ENCODE measurements around the gene SHISA4.
A peak's percentile ranks its signal among the peaks of the same experiment; 100 is the strongest.
"Not testable (repeated sequence)": the region's sequence is repeated elsewhere in the genome, so short reads cannot be mapped to it uniquely, and the experiment has no call there.

Gene SHISA4

DNA sequence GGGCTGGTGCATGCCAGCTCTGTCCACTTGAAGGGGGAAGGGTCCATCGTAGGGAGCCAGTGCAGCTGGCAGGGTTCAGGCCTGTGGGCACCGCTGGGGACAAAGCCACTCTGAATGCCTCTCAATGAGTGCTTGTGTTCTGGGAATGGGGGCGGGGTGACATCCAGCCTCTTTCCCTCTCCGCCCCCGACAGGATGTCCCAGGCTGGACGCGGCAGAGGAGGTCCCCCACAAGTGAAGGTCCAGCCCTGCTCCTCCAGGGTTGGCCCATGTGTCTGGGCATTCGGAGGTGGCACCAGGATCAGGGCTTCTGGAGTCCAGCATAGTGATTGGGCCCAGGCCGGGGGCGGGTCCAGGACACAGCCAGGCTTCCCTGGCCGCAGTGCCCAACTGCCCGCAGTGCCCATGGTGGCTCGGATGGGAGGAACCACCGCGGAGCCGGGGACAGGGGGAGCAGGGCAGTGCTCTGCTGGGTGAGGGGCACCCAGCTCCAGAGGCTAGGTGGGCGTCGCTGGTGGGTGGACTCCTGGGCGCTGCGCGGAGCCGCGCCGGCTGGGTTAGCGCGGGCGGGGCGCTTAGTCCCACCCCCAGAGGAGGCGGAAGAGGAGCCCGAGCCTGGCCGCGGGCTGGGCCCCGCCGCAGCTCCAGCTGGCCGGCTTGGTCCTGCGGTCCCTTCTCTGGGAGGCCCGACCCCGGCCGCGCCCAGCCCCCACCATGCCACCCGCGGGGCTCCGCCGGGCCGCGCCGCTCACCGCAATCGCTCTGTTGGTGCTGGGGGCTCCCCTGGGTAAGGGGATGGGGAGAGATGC lies at the start of gene SHISA4:
SHISA4 (plus strand) TSS at position 617 of the 808 bp plus-strand sequence; CDS start at position 714, 97 bp downstream.
- Histone ChIP-seq H3K36me3 (ENCODE audit: control insufficient read depth in 2 of 2, insufficient read depth in 2 of 2, low read length in 2 of 2) (no peaks in the 10 kb centered on the region), H3K4me1 (ENCODE audit: control insufficient read depth, insufficient read depth, low read length) (peaks cover 67% of the 10 kb centered on the region), H3K4me3 (ENCODE audit: low read length in 2 of 2) (peak within 1 kb of the TSS; percentile 52 to 83), H3K27ac (ENCODE audit: low read length) (peak within 1 kb of the TSS; percentile 81), H3K9ac (ENCODE audit: low read length in 2 of 2) (peak within 1 kb of the TSS; percentile 64 to 79), H3K9me3 (ENCODE audit: control insufficient read depth in 2 of 2, low read length in 2 of 2) (no peaks in the 10 kb centered on the region), H3K27me3 (ENCODE audit: control insufficient read depth in 1 of 2, insufficient read depth in 2 of 2, low read length in 2 of 2) (no peaks in the 10 kb centered on the region)

DNA sequence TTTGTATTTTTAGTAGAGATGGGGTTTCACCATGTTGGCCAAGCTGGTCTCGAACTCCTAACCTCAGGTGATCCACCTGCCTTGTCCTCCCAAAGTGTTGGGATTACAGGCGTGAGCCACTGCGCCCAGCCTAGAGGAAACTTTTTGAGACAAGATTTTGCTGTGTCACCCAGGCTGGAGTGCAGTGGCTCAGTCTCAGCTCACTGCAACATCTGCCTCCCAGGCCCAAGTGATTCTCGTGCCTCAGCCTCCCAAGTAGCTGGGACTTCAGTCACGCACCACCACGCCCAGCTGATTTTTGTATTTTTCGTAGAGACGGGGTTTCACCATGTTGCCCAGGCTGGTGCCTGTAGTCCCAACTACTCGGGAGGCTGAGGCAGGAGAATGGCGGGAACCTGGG lies 49.6 kb upstream of the SHISA4 start:
- not testable (repeated sequence) for H3K9me3 ChIP-seq (ENCODE audit: control insufficient read depth in 2 of 2, low read length in 2 of 2); H3K4me3 ChIP-seq (ENCODE audit: low read length in 2 of 2); H3K27me3 ChIP-seq (ENCODE audit: control insufficient read depth in 1 of 2, insufficient read depth in 2 of 2, low read length in 2 of 2); H3K4me1 ChIP-seq (ENCODE audit: control insufficient read depth, insufficient read depth, low read length); H3K36me3 ChIP-seq (ENCODE audit: control insufficient read depth in 2 of 2, insufficient read depth in 2 of 2, low read length in 2 of 2); H3K9ac ChIP-seq (ENCODE audit: low read length in 2 of 2); H3K27ac ChIP-seq (ENCODE audit: low read length)

DNA sequence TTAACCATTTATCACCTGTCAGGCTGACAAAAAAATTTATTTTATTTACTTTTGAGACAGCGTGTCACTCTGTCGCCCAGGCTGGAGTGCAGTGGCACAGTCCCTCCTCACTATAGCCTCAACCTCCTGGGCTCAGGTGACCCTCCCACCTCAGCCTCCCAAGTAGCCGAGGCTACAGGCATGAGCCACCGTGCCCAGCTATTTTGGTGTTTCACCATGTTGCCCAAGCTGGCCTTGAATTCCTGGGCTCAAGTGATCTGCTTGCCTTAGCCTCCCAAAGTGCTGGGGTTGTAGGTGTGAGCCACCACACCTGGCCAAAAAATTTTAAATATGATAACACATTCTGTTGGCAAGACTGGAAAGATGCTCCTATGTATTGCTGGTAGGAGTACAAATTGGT lies 48.6 kb upstream of the SHISA4 start:
- Histone ChIP-seq H3K27ac (ENCODE audit: low read length) (no peak overlapping the region), H3K36me3 (ENCODE audit: control insufficient read depth in 2 of 2, insufficient read depth in 2 of 2, low read length in 2 of 2) (no peaks in the 10 kb centered on the region), H3K9ac (ENCODE audit: low read length in 2 of 2) (no peak overlapping the region), H3K9me3 (ENCODE audit: control insufficient read depth in 2 of 2, low read length in 2 of 2) (no peaks in the 10 kb centered on the region), H3K4me3 (ENCODE audit: low read length in 2 of 2) (no peak overlapping the region), H3K27me3 (ENCODE audit: control insufficient read depth in 1 of 2, insufficient read depth in 2 of 2, low read length in 2 of 2) (no peaks in the 10 kb centered on the region), H3K4me1 (ENCODE audit: control insufficient read depth, insufficient read depth, low read length) (no peaks in the 10 kb centered on the region)

DNA sequence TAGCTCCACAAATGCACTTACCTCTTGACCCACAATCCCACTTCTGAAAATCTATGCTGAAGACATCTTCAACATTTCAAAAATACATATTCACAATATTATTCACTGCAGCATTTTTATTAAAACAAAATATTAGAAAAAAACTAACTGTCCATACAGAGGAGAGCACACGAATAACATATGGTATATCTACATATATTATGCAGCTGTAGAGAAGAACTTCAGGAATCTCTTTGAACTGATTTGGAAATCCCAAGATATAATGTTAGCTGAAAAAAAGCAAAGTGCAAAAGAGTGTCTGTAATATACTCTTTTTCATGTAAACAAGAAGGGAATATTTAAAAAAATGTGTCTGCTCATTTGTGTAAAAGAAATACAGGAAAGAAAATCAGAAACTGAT lies 48.2 kb upstream of the SHISA4 start:
- H3K36me3 ChIP-seq (ENCODE audit: control insufficient read depth in 2 of 2, insufficient read depth in 2 of 2, low read length in 2 of 2), result no peaks in the 10 kb centered on the region
- H3K27me3 ChIP-seq (ENCODE audit: control insufficient read depth in 1 of 2, insufficient read depth in 2 of 2, low read length in 2 of 2), result no peaks in the 10 kb centered on the region
- no peak overlapping the region for H3K4me3 ChIP-seq (ENCODE audit: low read length in 2 of 2)
- H3K4me1 ChIP-seq (ENCODE audit: control insufficient read depth, insufficient read depth, low read length), result no peaks in the 10 kb centered on the region
- no peak overlapping the region for H3K9ac ChIP-seq (ENCODE audit: low read length in 2 of 2)
- no peaks in the 10 kb centered on the region for H3K9me3 ChIP-seq (ENCODE audit: control insufficient read depth in 2 of 2, low read length in 2 of 2)
- no peak overlapping the region for H3K27ac ChIP-seq (ENCODE audit: low read length)

DNA sequence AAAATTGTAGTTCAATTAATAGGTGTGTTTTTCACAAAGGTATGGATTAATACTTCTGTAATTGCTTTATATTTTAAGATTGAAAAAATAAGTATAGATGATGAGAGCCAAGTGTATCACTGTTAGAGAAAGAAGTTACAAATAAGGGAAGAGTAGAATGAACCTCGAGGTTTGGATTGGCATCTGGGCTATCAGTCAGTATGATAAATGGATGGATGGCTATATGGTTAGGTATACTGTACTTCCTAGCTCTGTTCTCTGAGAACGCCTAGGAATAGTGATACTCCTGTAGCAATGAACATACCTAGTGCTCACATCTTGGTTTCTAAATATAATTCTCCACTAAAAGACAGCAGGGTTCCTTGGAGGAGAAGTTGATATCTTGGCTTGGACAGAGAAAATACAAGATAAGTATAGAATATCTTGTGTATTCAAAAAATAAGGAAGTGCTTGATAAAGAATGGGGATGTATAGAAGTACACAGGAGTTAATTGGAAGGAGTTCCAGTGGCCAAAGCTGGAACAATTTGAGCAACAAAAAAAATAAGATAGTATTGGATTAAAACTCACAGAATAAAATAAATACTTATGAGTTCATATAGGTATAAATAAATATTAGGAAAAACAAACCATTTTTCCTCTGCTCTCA lies 47.3 kb upstream of the SHISA4 start:
- Histone ChIP-seq H3K9me3 (ENCODE audit: control insufficient read depth in 2 of 2, low read length in 2 of 2) (no peaks in the 10 kb centered on the region), H3K4me3 (ENCODE audit: low read length in 2 of 2) (no peak overlapping the region), H3K4me1 (ENCODE audit: control insufficient read depth, insufficient read depth, low read length) (no peaks in the 10 kb centered on the region)

DNA sequence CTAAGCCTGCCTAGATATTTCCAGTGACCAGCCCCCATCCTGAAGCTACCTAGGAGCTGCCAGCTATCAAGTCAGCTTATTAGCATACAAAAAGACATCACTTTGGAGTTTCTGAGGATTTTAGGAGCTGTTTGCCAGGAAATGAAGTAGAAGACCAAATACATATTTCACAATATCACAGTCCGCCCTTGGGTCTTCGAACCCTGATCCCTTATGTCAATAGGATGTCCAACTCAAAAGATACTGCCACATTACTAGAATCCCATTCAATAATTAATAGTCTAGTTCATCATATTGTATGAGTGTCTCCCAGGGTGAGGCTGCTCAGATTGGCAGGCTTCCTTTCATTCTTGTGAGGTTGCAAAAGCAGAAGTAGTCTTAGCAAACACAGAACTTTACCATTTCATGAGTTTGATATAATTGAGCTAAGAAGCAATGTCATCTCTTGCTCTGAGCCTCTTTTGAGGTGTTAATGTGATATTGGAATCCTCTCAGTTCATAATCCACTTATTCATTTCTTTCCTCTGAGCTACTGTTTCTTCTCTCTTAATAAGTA lies 46.1 kb upstream of the SHISA4 start:
- Histone ChIP-seq H3K27me3 (ENCODE audit: control insufficient read depth in 1 of 2, insufficient read depth in 2 of 2, low read length in 2 of 2) (no peaks in the 10 kb centered on the region), H3K36me3 (ENCODE audit: control insufficient read depth in 2 of 2, insufficient read depth in 2 of 2, low read length in 2 of 2) (peaks cover 0 to 3% of the 10 kb centered on the region in 2 donors), H3K4me1 (ENCODE audit: control insufficient read depth, insufficient read depth, low read length) (no peaks in the 10 kb centered on the region), H3K9me3 (ENCODE audit: control insufficient read depth in 2 of 2, low read length in 2 of 2) (no peaks in the 10 kb centered on the region), H3K4me3 (ENCODE audit: low read length in 2 of 2) (no peak overlapping the region), H3K9ac (ENCODE audit: low read length in 2 of 2) (no peak overlapping the region), H3K27ac (ENCODE audit: low read length) (no peak overlapping the region)

More for the DNA sequence above, 47.3 kb upstream of the SHISA4 start:
- Histone ChIP-seq H3K36me3 (ENCODE audit: control insufficient read depth in 2 of 2, insufficient read depth in 2 of 2, low read length in 2 of 2) (no peaks in the 10 kb centered on the region), H3K9ac (ENCODE audit: low read length in 2 of 2) (no peak overlapping the region), H3K27me3 (ENCODE audit: control insufficient read depth in 1 of 2, insufficient read depth in 2 of 2, low read length in 2 of 2) (no peaks in the 10 kb centered on the region), H3K27ac (ENCODE audit: low read length) (no peak overlapping the region)

DNA sequence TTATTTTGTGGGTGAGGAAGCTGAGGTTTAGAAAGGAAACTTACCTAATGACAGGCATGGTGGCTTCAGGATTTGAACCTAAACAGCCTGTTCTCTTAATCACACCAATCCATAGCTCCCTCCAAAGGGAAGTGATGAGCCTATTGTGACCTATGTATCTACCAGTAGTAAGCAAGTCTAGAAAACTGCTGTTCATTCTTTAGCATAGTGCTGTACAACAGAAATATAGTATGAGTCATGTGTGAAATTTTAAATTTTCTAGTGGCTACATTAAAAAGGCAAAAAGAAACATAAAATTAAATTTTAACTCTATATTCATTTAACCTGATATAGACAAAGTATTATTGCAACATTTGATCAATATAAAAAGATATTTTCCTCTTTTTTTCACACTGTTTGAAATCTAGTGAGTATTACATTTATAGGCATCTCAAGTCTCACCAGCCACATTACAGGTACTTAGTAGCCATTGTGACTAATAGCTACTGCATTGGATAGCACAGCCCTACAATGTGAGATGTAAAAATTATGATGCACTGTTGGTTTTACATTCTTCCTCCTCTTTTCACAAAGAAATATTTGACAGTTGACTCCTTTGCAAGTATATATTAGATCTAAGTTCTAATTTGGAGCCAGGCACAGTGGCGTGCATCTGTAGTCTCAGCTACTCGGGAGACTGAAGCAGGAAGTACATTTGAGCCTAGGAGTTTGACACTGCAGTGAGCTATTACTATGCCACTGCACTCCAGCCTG lies 43.2 kb upstream of the SHISA4 start:
- no peaks in the 10 kb centered on the region for H3K27me3 ChIP-seq (ENCODE audit: control insufficient read depth in 1 of 2, insufficient read depth in 2 of 2, low read length in 2 of 2)
- H3K9me3 ChIP-seq (ENCODE audit: control insufficient read depth in 2 of 2, low read length in 2 of 2), result no peaks in the 10 kb centered on the region
- no peak overlapping the region for H3K4me3 ChIP-seq (ENCODE audit: low read length in 2 of 2)
- H3K9ac ChIP-seq (ENCODE audit: low read length in 2 of 2), result no peak overlapping the region
- no peak overlapping the region for H3K27ac ChIP-seq (ENCODE audit: low read length)
- H3K36me3 ChIP-seq (ENCODE audit: control insufficient read depth in 2 of 2, insufficient read depth in 2 of 2, low read length in 2 of 2), result peaks cover 5 to 11% of the 10 kb centered on the region in 2 donors
- H3K4me1 ChIP-seq (ENCODE audit: control insufficient read depth, insufficient read depth, low read length), result no peaks in the 10 kb centered on the region

- H3K9me3 ChIP-seq (ENCODE audit: control insufficient read depth in 2 of 2, low read length in 2 of 2), result no peaks in the 10 kb centered on the region
- no peaks in the 10 kb centered on the region for H3K4me1 ChIP-seq (ENCODE audit: control insufficient read depth, insufficient read depth, low read length)
- H3K27ac ChIP-seq (ENCODE audit: low read length), result no peak overlapping the region
- no peaks in the 10 kb centered on the region for H3K27me3 ChIP-seq (ENCODE audit: control insufficient read depth in 1 of 2, insufficient read depth in 2 of 2, low read length in 2 of 2)
- peaks cover 9 to 14% of the 10 kb centered on the region in 2 donors for H3K36me3 ChIP-seq (ENCODE audit: control insufficient read depth in 2 of 2, insufficient read depth in 2 of 2, low read length in 2 of 2)
- H3K9ac ChIP-seq (ENCODE audit: low read length in 2 of 2), result no peak overlapping the region
- no peak overlapping the region for H3K4me3 ChIP-seq (ENCODE audit: low read length in 2 of 2)
Observed at GRCh38 chr1:201847150-201847549, 41.5 kb upstream of the SHISA4 start.

DNA sequence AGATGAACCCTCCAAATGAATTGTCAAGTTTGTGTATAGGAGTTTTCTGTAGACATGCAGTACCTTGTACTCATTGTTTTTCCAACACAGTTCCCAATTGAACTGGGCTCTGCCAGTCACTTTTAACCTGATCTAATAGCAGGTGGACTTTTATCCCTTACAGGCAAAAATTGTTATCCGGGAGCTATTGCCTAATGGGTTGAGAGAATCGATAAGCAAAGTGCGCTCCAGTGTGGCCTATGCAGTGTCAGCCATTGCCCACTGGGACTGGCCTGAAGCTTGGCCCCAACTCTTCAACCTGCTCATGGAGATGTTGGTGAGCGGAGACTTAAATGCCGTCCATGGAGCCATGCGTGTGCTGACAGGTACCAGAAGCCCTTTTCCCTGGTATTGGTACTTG lies 40.5 kb upstream of the SHISA4 start:
- Histone ChIP-seq H3K9me3 (ENCODE audit: control insufficient read depth in 2 of 2, low read length in 2 of 2) (no peaks in the 10 kb centered on the region), H3K36me3 (ENCODE audit: control insufficient read depth in 2 of 2, insufficient read depth in 2 of 2, low read length in 2 of 2) (peaks cover 20 to 25% of the 10 kb centered on the region in 2 donors), H3K9ac (ENCODE audit: low read length in 2 of 2) (no peak overlapping the region), H3K4me3 (ENCODE audit: low read length in 2 of 2) (no peak overlapping the region), H3K27me3 (ENCODE audit: control insufficient read depth in 1 of 2, insufficient read depth in 2 of 2, low read length in 2 of 2) (no peaks in the 10 kb centered on the region), H3K27ac (ENCODE audit: low read length) (no peak overlapping the region), H3K4me1 (ENCODE audit: control insufficient read depth, insufficient read depth, low read length) (no peaks in the 10 kb centered on the region)

- H3K9me3 ChIP-seq (ENCODE audit: control insufficient read depth in 2 of 2, low read length in 2 of 2), result no peaks in the 10 kb centered on the region
- H3K4me3 ChIP-seq (ENCODE audit: low read length in 2 of 2), result no peak overlapping the region
- no peaks in the 10 kb centered on the region for H3K27me3 ChIP-seq (ENCODE audit: control insufficient read depth in 1 of 2, insufficient read depth in 2 of 2, low read length in 2 of 2)
- H3K9ac ChIP-seq (ENCODE audit: low read length in 2 of 2), result no peak overlapping the region
- H3K4me1 ChIP-seq (ENCODE audit: control insufficient read depth, insufficient read depth, low read length), result no peaks in the 10 kb centered on the region
- no peak overlapping the region for H3K27ac ChIP-seq (ENCODE audit: low read length)
- peaks cover 26 to 32% of the 10 kb centered on the region in 2 donors for H3K36me3 ChIP-seq (ENCODE audit: control insufficient read depth in 2 of 2, insufficient read depth in 2 of 2, low read length in 2 of 2)
Observed at GRCh38 chr1:201849372-201850052, 39.2 kb upstream of the SHISA4 start.
